GM12801 (cell line): Measurements from ENCODE around the gene OR13C4.

ENCODE experiments used
- TF ChIP-seq, protein P1 (sequence below): IDR thresholded peaks from one replicate; pipeline ENCODE4 v1.5.1; 2011; ENCODE audit warnings: control low read depth; ENCODE audit not compliant: insufficient read length; ENCODE audit errors: extremely low read depth

Gene OR13C4

GRCh38 chr9:104503440-104503839, 23.6 kb downstream of the OR13C4 start:
- TF ChIP-seq, protein P1, sequence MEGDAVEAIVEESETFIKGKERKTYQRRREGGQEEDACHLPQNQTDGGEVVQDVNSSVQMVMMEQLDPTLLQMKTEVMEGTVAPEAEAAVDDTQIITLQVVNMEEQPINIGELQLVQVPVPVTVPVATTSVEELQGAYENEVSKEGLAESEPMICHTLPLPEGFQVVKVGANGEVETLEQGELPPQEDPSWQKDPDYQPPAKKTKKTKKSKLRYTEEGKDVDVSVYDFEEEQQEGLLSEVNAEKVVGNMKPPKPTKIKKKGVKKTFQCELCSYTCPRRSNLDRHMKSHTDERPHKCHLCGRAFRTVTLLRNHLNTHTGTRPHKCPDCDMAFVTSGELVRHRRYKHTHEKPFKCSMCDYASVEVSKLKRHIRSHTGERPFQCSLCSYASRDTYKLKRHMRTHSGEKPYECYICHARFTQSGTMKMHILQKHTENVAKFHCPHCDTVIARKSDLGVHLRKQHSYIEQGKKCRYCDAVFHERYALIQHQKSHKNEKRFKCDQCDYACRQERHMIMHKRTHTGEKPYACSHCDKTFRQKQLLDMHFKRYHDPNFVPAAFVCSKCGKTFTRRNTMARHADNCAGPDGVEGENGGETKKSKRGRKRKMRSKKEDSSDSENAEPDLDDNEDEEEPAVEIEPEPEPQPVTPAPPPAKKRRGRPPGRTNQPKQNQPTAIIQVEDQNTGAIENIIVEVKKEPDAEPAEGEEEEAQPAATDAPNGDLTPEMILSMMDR = no peak

- TF ChIP-seq, protein P1 = no peak
These were observed 32.2 kb downstream of the OR13C4 start for GRCh38 chr9:104494808-104495207.

DNA sequence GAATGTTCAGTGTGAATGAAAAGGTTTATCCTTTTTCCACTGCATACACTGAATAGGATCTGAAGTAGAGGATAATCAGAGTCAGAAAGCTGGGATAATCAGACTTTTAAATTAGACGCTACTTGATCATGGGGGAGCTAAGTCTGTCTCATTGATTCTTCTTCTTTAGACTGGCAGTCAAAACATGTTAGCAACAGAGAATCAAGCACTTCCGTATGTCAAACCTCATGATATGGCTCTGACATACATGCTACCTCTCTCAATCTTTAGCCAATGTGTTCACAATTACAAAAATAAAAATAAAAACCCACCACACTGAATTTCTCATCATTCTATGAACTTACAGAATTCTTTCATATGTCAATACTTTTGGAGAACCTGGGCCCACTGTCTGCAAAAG, 42.0 kb downstream of the OR13C4 start:
- TF ChIP-seq, protein P1 = no peak

DNA sequence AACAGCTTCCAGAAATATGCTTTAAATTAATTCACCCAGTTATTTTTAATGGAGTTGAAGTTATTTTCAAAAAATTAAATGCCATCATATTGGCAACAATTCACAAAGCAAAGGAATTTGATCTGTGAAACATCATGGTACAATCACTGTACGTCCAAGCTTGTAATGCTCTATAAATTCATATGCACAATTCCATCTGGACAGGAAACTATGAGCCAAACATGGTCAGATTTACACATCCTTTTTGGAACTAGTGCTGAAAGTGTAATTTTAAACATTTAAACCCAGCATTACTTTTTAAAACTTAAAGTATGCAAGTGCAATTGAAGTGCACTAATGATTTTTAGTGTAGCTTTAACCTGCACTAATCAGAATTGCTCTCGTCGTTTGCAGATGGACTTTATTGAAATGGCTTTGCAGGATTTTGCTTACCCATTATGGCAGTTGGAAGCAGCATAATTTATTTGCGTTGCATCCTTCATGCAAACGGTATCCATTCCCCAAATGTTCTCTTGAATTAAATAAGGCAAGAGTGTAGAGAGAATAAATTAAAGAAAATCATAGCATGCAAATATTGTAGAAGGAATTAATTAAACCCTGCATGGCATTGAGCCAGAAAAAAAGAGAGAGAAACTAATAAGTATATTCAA, 44.0 kb downstream of the OR13C4 start:
- TF ChIP-seq, protein P1 = no peak
